ENCODE data around the gene LRP5.
"Not testable (repeated sequence)": the region's sequence is repeated elsewhere in the genome, so short reads cannot be mapped to it uniquely, and the experiment has no call there.

Gene LRP5

DNA sequence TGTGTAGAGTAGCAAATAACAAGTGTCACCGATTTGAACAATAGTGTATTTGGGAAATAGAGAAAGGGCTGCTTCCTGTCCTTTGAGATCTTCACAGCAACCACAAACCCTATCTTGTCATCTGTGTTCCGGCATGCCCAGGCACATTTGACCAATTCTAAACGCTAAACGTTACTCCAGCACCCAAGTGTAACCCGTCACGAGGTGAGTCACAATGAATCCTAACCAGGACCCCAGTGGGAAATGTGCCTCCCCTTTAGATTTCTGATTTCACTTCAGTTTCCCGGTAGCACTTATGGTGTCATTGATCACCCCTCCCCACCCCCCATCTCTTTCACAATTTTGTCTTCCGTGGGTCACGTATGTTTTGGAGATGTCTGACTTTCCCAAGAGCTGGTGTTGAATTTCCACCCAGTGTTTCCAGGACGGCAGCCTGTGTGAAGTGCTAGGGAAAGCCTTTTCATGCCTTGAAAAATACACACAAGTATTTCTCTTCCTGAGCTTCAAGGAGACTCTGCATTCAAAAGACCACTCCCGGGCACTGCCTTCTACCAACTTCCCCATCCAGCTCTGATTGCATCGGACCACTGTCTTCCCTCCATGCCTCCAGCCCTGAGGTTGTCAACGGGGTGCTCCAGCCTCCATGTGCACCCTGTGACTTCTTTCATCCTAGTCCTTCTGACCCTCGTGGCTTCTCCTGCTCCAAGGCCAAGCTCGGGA is 30.1 kb upstream of the LRP5 start:
- DNase-seq (ENCODE audit: low read depth), result peak; percentile 9

DNA sequence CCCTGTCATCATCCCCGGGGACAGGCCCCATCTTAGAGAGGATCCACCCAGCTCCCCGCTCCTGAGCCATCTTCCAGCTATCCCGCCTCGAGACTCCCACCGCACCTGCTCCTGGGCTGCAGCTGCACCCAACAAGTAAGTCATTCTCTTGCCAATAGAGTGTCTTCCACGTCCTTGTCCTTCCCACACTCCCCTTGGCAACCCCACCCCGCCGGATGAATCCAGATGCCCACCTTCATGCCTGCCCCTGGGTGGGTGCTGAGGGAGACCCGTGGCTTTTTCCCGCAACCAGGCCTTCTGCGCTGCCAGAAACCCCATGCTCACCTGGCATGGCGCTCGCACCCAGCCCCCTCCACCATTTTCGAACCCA is 29.5 kb upstream of the LRP5 start:
- no peak for DNase-seq (ENCODE audit: low read depth)

DNA sequence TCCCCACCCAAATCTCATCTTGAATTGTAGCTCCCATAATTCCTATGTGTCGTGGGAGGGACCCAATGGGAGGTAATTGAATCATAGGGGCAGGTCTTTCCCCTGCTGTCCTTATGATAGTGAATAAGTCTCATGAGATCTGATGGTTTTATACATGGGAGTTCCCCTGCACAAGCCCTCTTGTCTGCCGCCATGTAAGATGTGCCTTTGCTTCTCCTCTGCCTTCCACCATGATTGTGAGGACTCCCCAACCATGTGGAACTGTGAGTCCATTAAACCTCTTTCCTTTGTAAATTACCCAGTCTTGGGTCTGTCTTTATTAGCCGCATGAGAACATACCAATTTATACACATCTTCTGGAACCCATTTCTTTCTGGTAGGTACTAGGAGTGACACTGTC is 27.8 kb upstream of the LRP5 start:
- DNase-seq (ENCODE audit: low read depth), result not testable (repeated sequence)

DNA sequence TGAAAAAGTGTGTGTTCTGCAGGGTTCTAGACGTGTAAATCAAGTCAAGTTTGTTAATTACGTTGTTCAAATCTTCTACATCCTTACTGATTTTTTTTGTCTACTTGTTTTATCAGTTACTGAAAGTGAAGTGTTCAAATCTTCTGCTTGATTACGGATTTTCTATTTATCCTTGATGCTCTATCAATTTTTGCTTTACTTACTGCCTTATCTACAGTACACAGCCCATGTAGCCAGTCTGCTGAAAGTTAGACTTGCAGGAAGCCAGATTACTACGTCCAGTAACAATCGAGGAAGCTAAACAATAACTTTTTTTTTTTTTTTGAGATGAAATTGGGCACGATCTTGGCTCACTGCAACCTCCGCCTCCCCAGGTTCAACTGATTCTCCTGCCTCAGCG is 25.0 kb upstream of the LRP5 start:
- no peak for DNase-seq (ENCODE audit: low read depth)

DNA sequence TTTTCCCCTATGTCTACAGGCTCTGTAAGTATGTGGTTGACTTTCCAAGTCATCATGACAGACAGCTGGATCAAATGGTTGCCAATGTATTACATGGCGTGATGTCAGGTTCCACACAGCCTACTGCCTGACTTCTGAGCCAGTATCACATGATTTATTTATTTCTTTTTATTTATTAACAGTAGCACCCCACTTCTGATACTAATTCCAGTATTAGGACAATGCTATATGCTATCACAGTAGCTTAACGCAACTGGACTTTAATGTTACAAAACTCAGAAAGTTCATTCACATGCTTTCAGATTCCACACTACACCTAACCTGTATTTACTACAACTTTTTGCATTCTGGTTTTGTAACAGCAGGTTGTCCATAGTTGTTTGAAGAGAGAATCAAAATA is 22.9 kb upstream of the LRP5 start:
- no peak for DNase-seq (ENCODE audit: low read depth)

DNA sequence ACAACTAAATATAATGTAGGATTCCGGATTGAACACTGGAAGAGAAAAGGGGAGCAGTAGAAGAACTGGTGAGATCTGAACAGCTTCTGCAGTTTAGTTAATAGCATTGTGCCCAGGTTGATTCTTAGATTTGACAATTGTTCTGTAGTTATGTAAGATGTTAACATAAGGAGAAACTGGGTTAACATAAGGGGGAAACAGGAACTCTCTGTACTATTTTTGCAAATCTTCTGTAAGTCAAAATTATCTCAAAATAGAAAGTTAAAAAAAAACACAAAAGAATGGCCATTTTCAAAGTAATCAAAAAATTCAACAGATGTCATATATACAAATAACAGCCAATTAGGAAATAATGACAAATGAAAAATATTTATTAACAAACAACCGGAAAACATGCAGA is 18.7 kb upstream of the LRP5 start:
- DNase-seq (ENCODE audit: low read depth), result no peak

DNA sequence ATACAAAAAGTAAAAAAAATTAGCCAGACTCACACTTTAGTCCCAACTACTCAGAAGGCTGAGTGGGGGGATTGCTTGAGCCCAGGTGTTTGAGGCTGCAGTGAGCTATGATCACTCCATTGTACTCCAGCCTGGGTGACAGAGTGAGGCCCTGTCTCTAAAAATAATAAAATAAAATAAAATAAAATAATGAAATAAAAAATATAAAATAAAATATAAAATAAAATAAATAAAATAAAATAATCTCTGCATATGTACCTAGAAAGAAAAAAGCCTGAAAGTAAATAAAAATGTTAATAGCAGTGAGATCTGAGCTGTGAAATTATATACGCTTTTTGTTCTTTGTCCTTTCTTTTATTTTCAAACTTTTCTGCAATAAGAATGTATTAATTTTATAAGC is 17.1 kb upstream of the LRP5 start:
- DNase-seq (ENCODE audit: low read depth), result no peak

DNA sequence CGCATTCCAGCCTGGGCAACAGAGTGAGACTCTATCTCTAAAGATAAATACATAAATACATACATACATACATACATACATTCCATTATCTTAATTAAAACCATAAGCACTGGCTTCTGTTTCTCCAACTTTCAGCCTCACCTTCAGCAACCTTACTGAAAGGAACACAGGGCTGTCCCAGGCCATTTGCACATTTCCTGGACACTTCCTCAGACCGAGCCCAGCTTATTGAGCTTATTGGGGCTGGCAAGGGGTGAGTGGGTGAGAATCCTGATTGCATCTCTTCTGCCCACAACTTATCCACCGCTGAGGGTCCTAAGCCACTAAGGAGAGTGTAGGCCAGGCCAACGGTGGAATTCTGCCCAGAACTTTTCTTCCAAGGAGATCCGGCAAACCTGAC is 16.5 kb upstream of the LRP5 start:
- DNase-seq (ENCODE audit: low read depth), result no peak

DNA sequence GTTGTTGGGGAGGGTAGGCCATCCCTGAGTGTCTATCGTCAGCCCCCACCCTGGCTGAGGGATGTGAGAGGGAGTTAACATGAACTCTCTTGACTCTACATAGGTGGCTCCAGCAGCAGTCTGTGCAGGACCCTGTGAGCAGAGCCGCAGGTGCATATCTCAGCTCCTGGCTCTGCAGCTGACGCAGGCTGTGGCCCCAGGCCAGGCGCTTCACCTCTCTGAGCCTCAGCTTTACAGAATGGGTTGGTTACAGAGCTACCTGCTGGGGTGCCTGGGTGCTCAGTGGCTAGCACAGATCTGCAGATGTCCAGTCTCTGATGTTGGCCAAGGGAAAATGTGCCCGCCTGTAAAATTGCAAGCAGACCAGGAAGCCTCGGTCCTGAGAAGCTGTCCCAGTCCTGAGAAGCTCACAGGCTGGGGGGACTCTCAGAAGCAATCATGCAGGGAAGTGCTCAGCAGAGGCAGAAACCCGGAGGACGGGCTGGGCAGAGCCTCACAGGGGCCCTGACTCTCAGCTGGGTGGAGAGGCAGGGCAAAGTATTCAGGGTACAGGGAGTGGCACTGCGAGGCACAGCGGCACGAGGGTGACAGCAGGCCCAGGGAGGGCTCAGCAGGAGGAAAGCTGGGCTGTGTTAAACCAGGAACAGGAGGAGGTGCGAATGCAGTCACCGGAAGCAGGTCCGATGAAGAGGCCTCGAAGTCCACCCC is 15.9 kb upstream of the LRP5 start:
- no peak for DNase-seq (ENCODE audit: low read depth)

DNA sequence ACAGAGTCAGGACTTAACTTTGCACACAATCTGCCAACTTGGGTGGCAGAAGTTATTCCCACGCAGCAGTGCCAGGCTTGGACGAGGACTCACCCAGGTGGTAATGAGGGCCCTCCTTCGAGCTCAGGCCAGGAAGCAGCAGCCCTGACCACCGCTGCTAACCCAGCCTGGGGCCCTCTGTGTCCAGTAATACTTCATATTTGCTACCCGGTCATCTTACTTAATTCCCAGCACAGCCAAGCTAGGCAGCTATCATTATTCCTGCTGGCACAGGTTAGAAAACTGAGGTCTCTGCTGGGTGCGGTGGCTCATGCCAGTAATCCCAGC is 15.4 kb upstream of the LRP5 start:
- no peak for DNase-seq (ENCODE audit: low read depth)

DNA sequence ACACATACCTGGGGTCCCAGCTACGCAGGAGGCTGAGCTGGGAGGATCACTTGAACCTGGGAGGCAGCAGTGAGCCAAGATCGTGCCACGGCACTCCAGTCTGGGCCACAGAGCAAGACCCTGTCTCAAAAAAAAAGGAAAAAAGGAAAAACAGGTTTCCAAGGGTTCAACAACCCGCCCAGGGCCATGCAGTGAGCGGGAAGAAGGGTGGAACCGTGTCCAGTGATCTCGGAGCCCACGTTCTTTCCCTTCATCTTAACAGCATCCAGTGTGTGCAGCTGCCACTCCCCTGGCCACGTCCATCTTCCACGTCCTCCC is 14.9 kb upstream of the LRP5 start:
- no peak for DNase-seq (ENCODE audit: low read depth)

DNA sequence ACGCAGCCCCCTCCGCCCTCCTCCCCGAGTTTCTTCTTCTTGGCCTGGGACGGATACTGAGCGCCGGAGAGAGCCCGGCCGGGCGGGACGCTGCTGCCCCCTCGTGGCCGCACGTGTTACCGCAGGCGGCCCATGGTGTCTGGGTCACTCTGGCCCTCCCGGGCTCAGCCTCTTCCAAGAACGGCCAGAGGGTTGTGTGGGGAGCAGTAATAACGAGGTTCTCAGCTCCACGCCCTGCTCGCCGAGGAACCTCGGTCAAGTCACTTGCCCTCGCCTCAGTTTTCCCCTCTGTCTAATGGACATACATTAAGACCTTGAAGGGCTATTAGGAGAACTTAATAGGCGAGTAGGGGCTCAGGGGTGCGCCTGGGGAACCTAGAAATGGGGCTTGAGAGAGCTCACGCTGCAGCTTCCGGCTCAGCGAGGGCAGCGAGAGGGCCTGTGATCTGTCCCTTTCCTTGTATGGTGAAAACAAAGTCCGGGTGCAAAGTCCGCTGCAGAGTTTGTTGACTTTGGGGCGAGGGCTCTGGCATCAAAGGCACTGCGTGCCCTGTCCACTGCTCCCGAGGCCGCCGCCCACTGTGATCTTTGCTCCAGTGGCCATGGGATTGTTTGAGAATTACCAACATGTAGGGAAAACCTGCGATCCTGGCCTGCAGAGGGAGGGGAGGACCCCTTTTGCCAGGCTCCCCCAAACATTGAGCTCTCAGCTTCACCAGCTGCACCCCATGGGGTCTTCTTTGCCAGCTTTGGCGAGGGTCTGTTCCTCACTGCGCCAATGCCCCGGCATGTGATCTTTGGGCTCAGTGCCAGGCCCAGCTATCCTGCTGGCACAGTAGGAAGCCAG is 14.4 kb upstream of the LRP5 start:
- peak; percentile 46 for DNase-seq (ENCODE audit: low read depth)

DNA sequence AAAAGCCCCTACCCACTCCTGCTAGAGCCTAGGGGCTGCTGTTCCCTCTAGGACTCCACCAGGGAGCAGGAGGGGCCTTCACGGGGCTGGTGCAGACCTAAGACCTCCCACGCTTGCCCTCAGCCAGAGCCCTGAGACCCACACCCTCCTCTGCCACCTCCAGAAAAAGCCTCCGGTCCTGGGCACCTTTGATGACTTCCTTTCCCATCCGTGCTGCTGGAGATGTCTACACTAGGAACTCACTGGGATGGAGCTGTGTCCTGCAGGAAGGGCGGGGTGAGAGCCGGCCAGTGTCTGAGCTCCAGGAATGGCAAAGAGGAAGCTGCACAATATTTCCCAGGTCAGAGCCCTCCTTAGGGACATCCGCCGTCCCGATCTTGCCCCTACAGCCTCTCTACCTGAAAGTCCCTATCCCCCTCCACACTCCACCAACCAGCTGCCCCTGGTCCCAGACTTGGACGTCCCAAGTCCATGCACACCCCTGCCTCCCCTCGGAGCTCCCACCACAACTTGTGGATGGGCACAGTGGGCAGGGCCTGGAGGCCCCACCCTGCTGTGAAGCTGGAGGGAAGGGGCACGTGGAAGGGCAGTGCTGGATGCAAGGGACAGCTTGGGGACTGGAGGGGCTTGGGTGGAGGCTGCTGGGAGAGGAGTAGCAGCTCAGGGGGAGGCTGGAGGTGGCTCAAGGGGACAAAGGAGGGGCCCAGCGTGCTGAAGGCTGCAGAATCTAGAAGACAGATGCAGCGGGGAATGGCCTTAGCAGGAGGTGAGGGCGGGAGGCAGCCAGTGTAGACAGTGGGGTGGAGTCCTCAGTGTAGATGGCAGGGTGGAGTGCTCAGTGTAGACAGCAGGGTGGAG is 13.5 kb upstream of the LRP5 start:
- DNase-seq (ENCODE audit: low read depth), result no peak

DNA sequence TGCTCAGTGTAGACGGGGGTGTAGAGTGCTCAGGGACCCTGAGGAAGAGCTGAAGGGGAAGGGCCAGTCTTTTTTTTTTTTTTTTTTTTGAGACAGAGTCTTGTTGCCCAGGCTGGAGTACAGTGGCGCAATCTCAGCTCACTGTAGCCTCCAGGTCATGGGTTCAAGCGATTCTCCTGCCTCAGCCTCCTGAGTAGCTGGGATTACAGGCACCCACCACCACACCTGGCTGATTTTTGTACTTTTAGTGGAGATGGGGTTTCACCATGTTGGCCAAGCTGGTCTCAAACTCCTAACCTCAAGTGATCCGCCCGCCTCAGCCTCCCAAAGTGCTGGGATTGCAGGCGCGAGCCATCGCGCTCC is 12.9 kb upstream of the LRP5 start:
- DNase-seq (ENCODE audit: low read depth), result not testable (repeated sequence)

DNA sequence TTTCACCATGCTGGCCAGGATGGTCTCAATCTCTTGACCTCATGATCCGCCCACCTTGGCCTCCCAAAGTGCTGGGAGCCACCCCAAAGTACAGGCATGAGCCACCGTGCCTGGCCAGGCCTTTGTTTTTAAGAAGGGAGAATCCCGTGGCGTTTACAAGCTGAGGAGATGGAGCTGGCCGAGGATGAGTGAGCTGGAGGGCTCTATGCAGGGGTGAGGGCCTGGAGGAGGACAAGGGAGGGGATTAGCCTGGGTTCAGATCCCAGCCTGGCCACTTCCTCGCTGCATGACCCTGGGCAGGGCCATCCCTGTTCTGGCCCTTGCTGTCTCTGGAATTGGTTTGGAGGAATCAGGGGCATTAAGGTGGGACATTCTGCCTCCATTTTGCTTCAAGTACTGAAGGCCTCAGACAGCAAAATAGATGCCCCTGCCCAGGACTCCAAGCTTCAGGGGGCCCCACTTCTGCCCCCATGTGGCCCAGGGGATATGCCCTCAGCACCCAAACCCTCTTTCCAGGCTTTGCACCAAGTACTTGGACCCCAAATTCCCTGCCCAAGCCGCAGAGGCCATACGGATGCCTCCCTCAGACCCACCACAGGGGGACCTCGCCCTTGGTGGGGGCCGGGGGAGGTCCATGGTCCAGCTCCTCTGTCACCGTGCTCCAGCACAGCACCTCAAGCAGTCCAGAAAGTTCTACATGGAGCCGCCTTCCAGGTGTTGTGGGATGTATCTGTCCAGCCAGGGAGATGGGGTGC is 12.1 kb upstream of the LRP5 start:
- no peak for DNase-seq (ENCODE audit: low read depth)

DNA sequence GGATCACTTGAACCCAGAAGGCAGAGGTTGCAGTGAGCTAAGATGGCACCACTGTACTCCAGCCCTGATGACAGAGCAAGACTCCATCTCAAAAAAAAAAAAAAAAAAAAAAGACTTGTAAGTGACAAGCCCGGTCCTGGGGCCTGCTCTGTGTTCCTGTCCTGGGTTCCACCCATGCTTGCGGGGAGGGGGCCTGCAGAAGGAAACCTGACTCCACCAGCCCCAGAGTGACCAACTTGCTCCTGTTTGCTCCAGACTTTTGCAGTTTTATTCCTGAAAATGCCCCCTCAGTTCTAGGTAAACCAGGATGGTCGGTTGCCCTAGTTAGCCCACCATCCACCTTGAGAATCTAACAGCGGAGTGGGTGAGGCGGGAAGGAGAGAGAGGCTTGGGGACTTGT is 10.1 kb upstream of the LRP5 start:
- DNase-seq (ENCODE audit: low read depth), result no peak

DNA sequence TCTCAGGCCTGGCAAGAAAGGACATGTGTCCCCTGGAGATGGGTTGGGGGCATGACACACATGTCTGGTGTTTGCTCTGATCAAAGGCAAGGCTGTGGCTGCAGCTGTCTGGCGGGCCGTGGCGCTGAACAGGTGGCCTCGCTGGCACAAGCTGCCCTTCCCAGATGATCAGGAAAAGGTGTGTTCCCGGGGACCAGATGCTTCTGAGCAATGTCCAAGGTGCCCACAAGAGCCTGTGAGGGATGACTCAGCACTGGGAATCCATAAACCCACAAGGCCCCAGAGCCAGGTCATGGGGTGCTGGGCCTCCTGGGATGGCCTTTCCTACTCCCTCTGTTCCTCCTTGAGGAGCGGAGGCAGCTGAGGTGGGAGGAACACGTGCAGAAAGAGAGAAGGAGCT is 9.7 kb upstream of the LRP5 start:
- no peak for DNase-seq (ENCODE audit: low read depth)

DNA sequence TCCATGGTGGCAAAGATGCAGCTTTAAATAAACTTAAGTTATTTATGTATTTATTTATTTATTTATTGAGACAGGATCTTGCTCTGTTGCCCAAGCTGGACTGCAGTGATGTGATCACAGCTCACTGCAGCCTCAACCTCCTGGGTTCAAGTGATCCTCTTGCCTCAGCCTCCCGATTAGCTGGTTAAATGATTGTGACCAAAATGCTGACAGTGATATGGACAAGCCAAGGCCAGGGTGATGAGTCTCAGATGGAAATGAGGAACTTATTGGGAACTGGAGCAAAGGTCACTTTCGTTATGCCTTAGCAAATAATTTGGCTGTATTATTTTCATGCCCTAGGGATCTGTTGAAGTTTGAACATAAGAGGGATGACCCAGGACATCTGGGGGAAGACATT is 9.3 kb upstream of the LRP5 start:
- DNase-seq (ENCODE audit: low read depth), result no peak

DNA sequence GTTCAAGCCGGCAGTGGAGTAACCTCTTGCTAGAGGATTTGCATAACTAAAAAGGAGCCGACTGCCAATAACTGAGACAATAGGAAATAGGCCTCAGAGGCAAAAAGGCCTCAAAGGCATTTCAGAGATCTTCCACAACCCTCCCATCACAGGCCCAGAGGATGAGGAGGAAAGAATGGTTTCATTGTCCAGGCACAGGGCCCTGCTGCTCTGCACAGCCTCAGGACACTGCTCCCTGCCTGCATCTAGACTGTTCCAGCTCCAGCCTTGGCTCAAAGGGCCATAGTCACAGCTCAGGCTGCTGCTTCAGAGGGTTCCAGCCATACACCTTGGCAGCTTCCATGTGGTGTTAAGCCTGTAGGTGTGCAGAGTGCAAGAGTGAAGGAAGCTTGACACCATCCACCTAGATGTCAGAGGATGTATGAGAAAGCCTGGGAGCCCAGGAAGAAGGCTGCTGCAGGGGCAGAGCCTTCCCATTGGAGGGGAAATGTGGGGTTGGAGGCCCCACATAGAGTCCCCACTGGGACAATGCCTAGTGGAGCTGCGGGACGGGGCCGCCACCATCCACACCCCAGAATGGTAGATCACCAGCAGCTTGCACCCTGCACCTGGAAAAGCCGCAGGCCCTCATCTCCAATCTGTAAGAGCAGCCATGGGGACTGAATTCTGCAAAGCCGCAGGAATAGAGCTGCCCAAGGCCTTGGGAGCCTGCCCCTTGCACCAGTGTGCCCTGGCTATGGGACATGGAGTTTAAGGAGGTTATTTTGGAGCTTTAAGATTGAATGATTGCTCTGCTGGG is 8.2 kb upstream of the LRP5 start:
- no peak for DNase-seq (ENCODE audit: low read depth)

DNA sequence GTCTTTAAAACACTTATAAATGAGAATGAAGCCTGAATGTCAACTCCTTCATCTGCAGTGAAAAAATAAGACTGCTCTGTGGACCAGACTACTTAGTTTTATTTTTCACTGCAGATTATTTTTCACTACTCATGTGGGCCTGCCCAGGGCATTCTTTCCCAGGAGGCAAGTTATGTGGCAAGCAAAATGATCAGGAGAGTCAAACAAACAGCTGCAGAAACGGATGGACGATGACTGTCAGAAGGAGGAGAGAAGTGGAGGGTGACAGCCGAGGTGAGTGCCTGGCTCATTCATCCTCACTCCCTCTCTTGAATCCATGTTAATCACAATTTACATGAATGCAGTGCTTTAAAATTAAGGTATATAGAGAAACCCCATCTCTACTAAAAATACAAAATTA is 5.8 kb upstream of the LRP5 start:
- DNase-seq (ENCODE audit: low read depth), result no peak

DNA sequence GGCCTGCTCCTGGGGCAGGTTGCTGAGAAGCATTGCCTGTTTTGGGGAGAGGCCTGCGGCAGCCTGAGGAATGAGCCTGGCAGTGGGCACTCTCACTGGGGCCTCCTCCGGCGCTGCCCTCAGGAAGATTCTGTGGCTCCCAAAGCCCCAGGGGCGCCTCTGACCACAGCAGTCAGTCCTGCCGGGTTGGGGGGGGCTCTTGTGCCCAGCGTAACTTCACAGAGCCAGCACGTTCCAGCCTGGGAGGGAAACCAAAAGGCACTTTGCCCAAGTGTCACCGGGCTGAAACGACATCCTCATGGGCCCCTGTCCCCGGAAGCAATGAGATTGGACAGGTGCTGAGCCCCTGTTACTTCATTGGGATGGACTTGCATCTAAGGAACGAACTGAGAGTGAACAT is 4.3 kb upstream of the LRP5 start:
- no peak for DNase-seq (ENCODE audit: low read depth)

Measured in stimulated activated CD8-positive, alpha-beta memory T cell treated with anti-CD3 and anti-CD28 coated beads, Interleukin-7, amount 100 ng/mL, for 24 hours (primary cell).